Thoracic aorta (tissue), 2 donors: ENCODE results near the gene LAMB3. TPM values are rescaled to one million over a fixed set of nuclear protein-coding genes. Genes with fewer than 3 reads are reported as not detected.

Experiments
- ATAC-seq: fragments of 150-250 bp; one replicate; pipeline ENCODE4 v1.8.0; 2017; ENCODE audit warnings: low read depth; ENCODE audit not compliant: insufficient number of reproducible peaks, low FRiP score
- DNase-seq: peaks from one replicate; pipeline ENCODE4 v3.0.0-alpha.2; 2020; ENCODE audit warnings: low spot score
- H3K27ac ChIP-seq, 2 donors: fragments of 200-600 bp; sonication (generic); 1 replicate in 1 of 2; 2 replicates in 1 of 2; pipeline ENCODE4 v1.5.1; 2016; ENCODE audit warnings: mild to moderate bottlenecking in 2 of 2, moderate library complexity in 2 of 2
- H3K27me3 ChIP-seq: fragments of 200-600 bp; sonication (generic); replicated peaks from 2 replicates; pipeline ENCODE4 v1.6.0; 2016; ENCODE audit warnings: mild to moderate bottlenecking; ENCODE audit not compliant: insufficient read depth
- H3K36me3 ChIP-seq: fragments of 200-600 bp; sonication (generic); one replicate; pipeline ENCODE4 v1.5.1; 2016
- H3K4me1 ChIP-seq, 2 donors: fragments of 200-600 bp; sonication (generic); 1 replicate in 1 of 2; 2 replicates in 1 of 2; pipeline versions ENCODE4 v1.5.1 to v1.6.0; 2016; ENCODE audit warnings: low read depth in 2 of 2, mild to moderate bottlenecking in 1 of 2; ENCODE audit not compliant: control insufficient read depth in 1 of 2
- H3K4me3 ChIP-seq: fragments of 200-600 bp; sonication (generic); 2 replicates; pipeline ENCODE4 v1.5.1; 2016; ENCODE audit warnings: mild to moderate bottlenecking
- H3K9me3 ChIP-seq: fragments of 200-600 bp; sonication (generic); 2 replicates; pipeline ENCODE4 v1.5.1; 2016
- total RNA-seq, 2 donors: library from RNA; depleted of rRNA; stranded (reverse); fragments of >200 nt; gene quantifications; one replicate each; pipeline versions ENCODE4 v1.1.0 to v1.2.3, GENCODE V29; 2016
- TF ChIP-seq, protein P1 (sequence below): fragments of 200-600 bp; sonication (generic); IDR thresholded peaks from one replicate; pipeline ENCODE4 v1.5.1; 2019; ENCODE audit warnings: antibody characterized with exemption

LAMB3 gene
- total RNA-seq, 2 donors from 2014 or later, result 3.4 to 5.1 TPM

DNA sequence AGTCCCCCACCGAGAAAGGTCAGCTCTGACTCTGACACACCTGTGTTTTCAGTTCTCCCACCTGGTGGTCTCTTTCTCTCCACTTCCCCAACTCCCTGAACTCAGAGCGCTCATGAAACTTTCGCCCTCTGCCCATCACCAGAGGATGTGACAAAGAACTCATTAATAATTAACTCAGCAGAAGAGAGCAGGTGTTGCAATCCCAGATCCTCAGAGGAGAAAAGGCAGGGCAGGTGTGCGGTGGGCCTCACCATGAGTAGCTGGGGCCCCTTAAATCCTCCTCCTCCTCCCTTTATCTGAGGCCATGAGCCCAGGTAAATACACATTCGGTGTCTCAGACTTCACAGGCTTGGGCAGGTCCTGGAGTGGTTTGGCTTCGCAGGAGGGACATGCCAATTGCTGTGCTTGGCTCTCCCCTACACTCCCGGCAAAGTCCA, 1.7 kb upstream of the LAMB3 start:
- no peaks in the 10 kb centered on the region for H3K9me3 ChIP-seq
- H3K4me1 ChIP-seq, result peaks cover 20 to 37% of the 10 kb centered on the region in 2 donors
- no peak overlapping the region for H3K27ac ChIP-seq
- no peaks in the 10 kb centered on the region for H3K36me3 ChIP-seq
- no peaks in the 10 kb centered on the region for H3K27me3 ChIP-seq
- TF ChIP-seq, protein P1, sequence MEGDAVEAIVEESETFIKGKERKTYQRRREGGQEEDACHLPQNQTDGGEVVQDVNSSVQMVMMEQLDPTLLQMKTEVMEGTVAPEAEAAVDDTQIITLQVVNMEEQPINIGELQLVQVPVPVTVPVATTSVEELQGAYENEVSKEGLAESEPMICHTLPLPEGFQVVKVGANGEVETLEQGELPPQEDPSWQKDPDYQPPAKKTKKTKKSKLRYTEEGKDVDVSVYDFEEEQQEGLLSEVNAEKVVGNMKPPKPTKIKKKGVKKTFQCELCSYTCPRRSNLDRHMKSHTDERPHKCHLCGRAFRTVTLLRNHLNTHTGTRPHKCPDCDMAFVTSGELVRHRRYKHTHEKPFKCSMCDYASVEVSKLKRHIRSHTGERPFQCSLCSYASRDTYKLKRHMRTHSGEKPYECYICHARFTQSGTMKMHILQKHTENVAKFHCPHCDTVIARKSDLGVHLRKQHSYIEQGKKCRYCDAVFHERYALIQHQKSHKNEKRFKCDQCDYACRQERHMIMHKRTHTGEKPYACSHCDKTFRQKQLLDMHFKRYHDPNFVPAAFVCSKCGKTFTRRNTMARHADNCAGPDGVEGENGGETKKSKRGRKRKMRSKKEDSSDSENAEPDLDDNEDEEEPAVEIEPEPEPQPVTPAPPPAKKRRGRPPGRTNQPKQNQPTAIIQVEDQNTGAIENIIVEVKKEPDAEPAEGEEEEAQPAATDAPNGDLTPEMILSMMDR, result no peak
- H3K4me3 ChIP-seq, result no peak overlapping the region
- no peak for ATAC-seq
- DNase-seq, result no peak

DNA sequence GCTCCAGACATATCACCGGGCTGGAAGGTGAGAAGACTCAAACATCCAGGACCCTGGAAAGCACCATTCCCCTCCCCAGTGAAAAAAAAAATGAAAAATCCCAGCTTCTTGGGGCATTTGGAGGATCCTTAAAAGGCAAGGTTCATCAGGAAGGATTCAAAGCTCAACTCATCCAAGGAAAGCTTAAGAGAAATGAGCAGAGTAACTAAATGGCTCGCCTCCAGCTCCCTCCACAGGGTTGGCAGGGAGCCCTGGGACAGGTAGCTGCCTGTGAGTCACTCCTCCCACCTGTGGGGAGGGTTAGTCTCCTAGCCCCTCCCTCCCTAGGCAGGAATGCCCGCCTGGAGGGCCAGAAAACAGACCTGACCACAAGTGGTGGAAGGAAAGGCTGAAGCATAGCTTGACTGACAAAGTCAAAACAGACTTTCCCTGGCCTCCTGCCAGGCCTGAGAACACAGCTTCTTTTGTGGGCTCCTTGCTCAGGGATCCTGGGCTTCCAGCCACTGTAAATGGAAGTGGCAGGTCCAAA, 712 bp upstream of the LAMB3 start:
- H3K27ac ChIP-seq, result no peak overlapping the region
- no peak for ATAC-seq
- no peak overlapping the region for H3K4me3 ChIP-seq
- H3K36me3 ChIP-seq, result no peaks in the 10 kb centered on the region
- no peaks in the 10 kb centered on the region for H3K27me3 ChIP-seq
- no peaks in the 10 kb centered on the region for H3K9me3 ChIP-seq
- peaks cover 25 to 46% of the 10 kb centered on the region in 2 donors for H3K4me1 ChIP-seq
- DNase-seq, result no peak
- TF ChIP-seq, protein P1, result no peak

DNA sequence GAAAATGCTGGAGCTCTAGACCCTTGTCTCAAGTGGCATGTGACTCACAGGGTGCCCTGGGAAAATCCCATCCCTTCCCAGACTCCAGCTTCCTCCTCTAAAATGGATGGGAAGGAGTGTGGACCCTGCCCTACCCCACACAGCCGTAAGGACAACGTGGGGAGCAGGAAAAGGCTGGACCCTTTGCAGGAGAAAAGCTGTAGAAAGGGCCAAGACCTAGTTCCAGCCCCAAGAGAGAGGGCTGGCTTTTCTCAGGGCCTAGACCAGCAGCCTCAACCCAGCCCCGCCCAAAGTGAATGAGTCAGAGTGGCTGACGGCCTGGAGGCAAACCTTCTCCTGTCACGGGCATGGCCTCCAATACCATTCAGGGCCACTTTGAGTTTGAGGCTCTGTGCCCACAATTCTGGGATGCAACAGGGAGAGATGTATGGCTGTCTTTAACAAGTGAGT, 1.1 kb downstream of the LAMB3 start:
- Histone ChIP-seq H3K4me3 (no peak overlapping the region), H3K4me1 (peaks cover 25 to 46% of the 10 kb centered on the region in 2 donors), H3K36me3 (no peaks in the 10 kb centered on the region), H3K27ac (peak overlapping the region in 1 of 2 donors; percentile 22), H3K9me3 (no peaks in the 10 kb centered on the region), H3K27me3 (no peaks in the 10 kb centered on the region)
- no peak for DNase-seq
- TF ChIP-seq, protein P1, result no peak
- ATAC-seq, result peak; percentile 26

DNA sequence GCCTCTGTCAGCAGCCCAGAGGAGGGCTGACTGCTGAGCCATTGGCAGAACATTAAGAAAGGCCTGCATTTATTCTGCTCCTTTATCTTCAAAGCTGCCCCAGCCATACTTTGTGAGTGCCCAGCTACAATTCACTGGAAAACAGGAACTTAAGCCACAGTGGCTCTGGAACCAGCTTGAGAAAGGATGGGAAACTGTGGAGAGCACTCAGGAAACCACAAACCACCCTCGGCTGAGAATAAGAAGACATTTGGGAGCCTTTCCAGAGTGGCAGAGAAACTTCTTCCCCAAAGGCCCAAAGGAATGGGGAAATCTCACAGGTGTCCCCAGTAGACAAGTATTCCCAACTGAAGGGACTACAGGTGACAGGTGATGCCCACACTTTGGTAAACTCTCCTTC, 1.8 kb downstream of the LAMB3 start:
- peak overlapping the region in 1 of 2 donors; percentile 22 for H3K27ac ChIP-seq
- no peaks in the 10 kb centered on the region for H3K9me3 ChIP-seq
- no peaks in the 10 kb centered on the region for H3K27me3 ChIP-seq
- H3K4me1 ChIP-seq, result peaks cover 25 to 46% of the 10 kb centered on the region in 2 donors
- no peak for DNase-seq
- TF ChIP-seq, protein P1, result no peak
- H3K4me3 ChIP-seq, result no peak overlapping the region
- no peak for ATAC-seq
- H3K36me3 ChIP-seq, result no peaks in the 10 kb centered on the region

DNA sequence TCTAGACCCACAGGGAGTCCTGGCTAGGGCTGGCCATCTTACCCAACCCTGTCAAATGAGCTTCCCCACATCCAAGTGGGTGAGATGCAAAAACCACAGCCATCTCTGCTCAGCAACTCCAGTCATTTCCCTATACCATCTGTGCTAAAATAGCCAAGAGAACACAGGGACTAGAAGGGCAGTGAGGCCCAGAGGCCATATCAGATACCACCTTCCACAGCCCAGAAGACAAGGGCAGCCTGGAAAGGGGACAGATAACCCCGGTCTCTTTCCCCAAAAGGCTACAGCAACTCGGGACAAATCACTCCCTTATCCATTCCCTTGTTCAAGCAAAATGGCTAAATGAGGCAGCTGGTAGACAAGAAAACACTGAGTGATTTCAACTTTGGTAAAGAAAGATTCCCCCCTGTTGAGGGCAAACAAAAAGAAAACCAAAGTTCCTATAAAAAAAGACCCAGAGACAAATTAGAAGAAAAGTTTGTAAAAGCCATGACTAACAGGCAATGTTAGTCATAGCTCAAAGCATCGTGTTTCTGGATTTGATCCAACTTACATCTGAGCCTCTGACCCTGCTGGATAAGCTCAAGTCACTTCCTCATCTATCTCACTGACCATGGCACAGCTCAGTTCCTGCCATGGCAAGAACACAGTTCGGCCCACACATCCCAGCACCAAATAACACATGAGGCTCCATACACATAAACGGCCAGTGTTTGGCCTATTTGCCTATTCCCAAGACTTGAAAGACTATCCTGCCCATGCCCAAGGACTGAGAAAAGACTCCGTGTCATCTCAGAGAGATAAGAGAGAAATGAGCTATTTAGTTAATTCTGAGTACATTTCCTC, 3.1 kb downstream of the LAMB3 start:
- DNase-seq, result no peak
- TF ChIP-seq, protein P1, result no peak
- Histone ChIP-seq H3K9me3 (no peaks in the 10 kb centered on the region), H3K36me3 (no peaks in the 10 kb centered on the region), H3K4me1 (peaks cover 25 to 53% of the 10 kb centered on the region in 2 donors), H3K27me3 (no peaks in the 10 kb centered on the region), H3K27ac (peak overlapping the region; percentile 51 to 65), H3K4me3 (peak overlapping the region; percentile 28)
- peak; percentile 72 for ATAC-seq
